Neural cell (in vitro differentiated cells): ENCODE results near the gene FGF14.

Experiments
- EP300 ChIP-seq: fragments of 450-650 bp; conservative IDR thresholded peaks from 2 replicates; pipeline ENCODE4 v1.6.1; 2014; ENCODE audit warnings: antibody characterized with exemption, mild to moderate bottlenecking, moderate library complexity; ENCODE audit not compliant: poor library complexity, severe bottlenecking
- EZH2 ChIP-seq: fragments of 200-600, 300-800 bp; shearing (Covaris generic), sonication (generic); IDR thresholded peaks from 2 replicates; pipeline ENCODE4 v1.6.1; 2014; ENCODE audit warnings: antibody characterized with exemption, low read length, borderline replicate concordance, mild to moderate bottlenecking; ENCODE audit not compliant: insufficient read depth, poor library complexity, severe bottlenecking
- POLR2AphosphoS5 ChIP-seq: IDR thresholded peaks from 2 replicates; pipeline ENCODE4 v1.6.1; 2012
- RAD21 ChIP-seq: fragments of 450-650 bp; conservative IDR thresholded peaks from 2 replicates; pipeline ENCODE4 v1.6.1; 2014; ENCODE audit warnings: antibody characterized with exemption, mild to moderate bottlenecking, moderate library complexity
- TF ChIP-seq, protein P1 (sequence below): fragments of 450-650 bp; IDR thresholded peaks from 2 replicates; pipeline ENCODE4 v1.5.1; 2014; ENCODE audit warnings: antibody characterized with exemption, mild to moderate bottlenecking, moderate library complexity; ENCODE audit not compliant: poor library complexity, severe bottlenecking

DNA sequence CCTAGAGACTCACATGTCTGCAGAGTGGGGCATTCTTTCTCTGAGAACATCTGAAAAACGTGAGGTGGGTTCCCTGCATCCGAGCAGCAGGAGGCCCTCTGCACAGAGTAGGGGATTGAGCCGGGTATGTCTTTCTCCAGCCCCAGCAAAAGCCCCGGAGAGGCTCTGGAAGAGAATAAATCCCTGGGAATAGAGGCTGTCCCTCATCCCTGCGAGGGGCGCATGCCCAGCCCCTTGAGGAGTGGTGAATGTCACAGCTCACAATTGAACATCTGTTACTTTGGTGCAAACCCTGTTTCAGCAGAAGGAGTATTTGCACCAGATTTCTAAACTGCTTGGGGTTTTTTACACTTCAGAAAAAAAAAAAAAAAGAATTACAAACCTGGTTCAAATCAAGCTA, 164.6 kb downstream of the FGF14 start:
- TF ChIP-seq POLR2AphosphoS5 (no peak), EZH2 (no peak), RAD21 (no peak), EP300 (no peak)
- TF ChIP-seq, protein P1, sequence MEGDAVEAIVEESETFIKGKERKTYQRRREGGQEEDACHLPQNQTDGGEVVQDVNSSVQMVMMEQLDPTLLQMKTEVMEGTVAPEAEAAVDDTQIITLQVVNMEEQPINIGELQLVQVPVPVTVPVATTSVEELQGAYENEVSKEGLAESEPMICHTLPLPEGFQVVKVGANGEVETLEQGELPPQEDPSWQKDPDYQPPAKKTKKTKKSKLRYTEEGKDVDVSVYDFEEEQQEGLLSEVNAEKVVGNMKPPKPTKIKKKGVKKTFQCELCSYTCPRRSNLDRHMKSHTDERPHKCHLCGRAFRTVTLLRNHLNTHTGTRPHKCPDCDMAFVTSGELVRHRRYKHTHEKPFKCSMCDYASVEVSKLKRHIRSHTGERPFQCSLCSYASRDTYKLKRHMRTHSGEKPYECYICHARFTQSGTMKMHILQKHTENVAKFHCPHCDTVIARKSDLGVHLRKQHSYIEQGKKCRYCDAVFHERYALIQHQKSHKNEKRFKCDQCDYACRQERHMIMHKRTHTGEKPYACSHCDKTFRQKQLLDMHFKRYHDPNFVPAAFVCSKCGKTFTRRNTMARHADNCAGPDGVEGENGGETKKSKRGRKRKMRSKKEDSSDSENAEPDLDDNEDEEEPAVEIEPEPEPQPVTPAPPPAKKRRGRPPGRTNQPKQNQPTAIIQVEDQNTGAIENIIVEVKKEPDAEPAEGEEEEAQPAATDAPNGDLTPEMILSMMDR = no peak
